Myocyte (in vitro differentiated cells): Measurements from ENCODE around the gene SPEM2. TPM values are rescaled to one million over a fixed set of nuclear protein-coding genes. Genes with fewer than 3 reads are reported as not detected.

ENCODE experiments used
- DNase-seq: peaks from one replicate; pipeline ENCODE4 v3.0.0-alpha.2; 2012; ENCODE audit warnings: low read depth
- total RNA-seq: library from RNA; depleted of rRNA; stranded (reverse); fragments of >200 nt; gene quantifications from 2 replicates; pipeline ENCODE4 v1.2.3, GENCODE V29; 2014

The SPEM2 gene
- total RNA-seq, 1 donor from 2014 or later: not detected

DNA sequence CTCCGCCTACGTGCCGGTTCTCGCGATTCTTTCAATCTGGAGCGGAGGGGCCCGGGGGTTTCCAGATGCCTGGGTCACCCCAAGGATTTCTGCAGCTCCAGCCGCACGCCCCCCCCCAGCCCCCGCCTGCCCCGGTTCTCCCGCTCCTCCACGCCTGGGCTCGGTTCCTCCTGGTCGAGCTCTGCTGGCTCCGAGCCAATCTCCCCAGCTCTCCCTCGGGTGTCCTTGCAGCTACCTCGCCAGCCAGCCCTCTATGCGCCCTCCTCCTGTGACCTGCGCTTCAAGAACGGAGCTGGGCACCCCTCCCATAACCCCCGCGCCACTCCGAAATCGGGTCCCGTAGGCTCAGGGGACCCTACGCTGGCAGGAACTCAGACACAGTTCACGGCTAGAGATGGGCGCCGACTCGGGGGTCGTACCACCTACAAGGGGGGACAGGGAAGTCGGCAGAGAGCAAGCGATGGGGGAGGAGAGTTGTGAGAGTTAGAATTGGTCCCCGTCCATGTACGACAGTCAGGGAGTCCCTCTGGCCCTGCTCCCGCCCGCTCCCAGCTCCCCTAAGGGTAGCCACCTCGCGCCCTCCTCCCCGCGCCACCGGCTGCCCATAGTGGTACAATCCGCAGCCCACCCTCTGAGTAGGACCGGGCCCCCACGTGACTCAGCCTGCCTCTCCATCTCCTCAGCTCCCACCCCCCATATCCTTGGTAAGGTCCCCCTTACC lies 14.9 kb downstream of the SPEM2 start:
- DNase-seq: peak; percentile 75

GRCh38 chr17:7440834-7441195 lies 15.4 kb downstream of the SPEM2 start:
- peak; percentile 87 for DNase-seq

DNA sequence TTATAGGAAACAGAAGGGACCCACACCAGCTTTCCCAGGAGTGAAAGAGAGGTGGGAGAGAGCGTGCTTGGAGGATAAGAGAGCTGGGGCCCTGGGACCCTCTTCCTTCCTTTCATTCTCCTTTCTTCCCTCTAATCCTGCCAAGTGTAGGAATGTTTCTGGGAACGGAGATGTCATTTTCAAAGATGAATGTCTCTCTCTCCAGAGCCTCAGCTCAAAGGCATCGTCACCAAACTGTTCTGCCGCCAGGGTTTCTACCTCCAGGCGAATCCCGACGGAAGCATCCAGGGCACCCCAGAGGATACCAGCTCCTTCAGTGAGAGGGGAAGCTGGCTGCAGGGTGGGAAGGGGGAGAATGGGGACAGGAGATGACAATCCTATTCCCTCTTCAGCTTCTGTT lies 15.8 kb downstream of the SPEM2 start:
- no peak for DNase-seq

- DNase-seq: no peak
Measured at GRCh38 chr17:7442142-7442541, 16.7 kb downstream of the SPEM2 start.

DNA sequence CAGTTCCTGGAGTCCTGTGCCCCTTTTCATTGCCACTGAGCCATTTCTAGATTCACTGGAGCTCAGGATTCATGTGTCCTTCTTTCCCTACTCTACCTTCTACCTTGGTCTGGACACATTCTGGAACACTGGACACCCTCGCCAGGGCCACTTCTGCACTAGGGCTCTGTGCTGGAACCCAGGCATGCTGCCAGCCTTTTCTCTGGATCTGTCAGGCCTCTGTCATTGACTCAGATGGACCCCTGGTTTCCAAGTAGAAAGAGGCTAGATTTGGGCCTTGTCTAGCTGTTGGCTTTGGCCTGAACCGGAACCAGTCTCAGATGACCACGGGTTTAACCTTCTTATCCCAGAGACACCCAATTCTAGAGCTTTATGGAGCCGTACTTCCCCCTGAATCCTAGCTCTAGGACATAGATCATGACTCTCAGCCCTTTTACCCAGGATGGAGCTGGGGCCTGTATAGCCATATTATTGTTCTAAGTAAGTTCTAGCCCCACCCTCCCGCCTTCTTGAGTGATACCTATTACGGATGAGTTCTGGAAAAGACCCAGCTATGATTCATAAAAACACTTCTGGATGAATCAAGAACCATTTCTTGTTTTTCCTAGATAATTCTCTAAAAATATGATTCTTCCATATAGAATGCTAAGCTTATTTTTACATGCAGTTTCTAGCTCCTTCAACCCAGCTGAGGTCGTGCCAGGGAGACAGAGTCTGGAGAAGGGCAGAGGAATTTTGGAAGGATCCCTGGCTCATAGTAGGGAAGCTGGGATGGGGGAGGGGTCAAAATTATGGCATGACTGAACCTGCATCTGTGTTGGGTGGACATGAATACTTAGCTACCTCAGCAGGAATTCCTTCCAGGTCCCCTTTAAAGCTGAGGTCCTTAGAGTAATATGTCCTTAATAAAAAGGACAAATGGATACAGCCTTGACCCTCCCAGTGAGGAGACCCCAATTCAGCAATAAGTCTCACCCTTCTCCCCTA lies 18.4 kb downstream of the SPEM2 start:
- DNase-seq: peak; percentile 62

DNA sequence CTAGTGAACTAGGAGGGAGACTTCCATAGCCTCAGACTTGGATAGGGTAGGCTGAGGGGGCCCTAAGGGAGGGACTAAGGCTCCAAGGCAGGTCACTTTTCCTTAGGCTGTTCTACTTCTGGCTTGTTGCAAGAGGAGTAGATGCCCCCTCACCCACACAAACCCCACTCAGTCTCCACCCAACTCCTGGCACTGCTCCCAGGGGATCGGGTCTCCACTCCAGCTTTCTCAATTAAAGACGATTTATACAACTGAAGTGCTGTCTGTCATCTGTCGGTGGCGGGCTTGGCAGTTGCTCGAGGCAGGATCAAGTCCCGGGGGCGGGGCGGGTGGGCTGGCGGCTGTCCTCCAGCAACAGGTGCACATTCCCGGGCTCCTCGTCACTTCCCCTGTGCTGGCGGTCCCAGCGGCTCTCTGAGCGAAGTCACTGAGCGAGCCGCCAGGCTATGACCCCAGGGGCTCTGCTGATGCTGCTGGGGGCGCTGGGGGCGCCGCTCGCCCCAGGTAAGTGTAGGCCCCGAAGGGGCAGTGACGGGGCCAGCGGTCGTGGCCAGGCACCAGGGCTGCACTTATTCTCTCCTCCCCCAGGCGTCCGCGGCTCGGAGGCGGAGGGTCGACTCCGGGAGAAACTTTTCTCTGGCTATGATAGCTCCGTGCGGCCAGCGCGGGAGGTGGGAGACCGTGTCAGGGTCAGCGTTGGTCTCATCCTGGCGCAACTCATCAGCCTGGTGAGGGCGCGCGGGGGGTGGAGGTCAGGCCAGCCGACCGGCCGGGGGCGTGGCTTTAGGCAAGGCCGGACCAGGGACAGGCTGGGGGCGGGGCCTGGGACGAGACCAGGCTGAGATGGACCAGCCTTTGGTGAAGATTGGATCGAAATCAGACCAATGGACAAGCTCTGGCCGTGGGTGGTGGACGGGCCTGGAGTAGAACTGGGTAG lies 19.5 kb downstream of the SPEM2 start, which contains the start of gene CHRNB1:
Gene CHRNB1, plus strand, starts transcription at position 380 of the 937 bp plus-strand sequence. Its CDS starts 67 bp downstream, at position 447.
- DNase-seq: peak; percentile 94

DNA sequence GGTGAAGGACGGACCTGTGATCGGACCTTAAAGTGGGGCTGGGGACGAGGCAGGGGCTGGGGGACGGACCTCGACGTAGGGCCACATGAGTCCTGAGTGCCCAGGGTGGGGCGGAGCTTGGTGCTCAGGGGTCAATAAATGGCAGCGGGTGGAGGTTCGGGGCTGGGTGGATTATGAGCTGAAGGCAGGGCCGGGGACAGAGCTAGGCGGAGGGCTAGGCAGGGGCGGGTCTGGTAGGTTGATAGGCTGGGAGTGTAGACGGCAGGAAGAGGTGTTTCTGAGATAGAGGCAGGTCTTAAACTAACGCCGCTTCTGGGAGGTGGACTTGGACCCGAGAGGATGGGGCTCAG lies 20.2 kb downstream of the SPEM2 start:
- no peak for DNase-seq

GRCh38 chr17:7448461-7448860 lies 23.0 kb downstream of the SPEM2 start:
- DNase-seq: no peak

GRCh38 chr17:7459961-7460545 lies 34.6 kb downstream of the SPEM2 start:
- DNase-seq: no peak

- DNase-seq: no peak
Measured at GRCh38 chr17:7460850-7461660, 35.6 kb downstream of the SPEM2 start.

DNA sequence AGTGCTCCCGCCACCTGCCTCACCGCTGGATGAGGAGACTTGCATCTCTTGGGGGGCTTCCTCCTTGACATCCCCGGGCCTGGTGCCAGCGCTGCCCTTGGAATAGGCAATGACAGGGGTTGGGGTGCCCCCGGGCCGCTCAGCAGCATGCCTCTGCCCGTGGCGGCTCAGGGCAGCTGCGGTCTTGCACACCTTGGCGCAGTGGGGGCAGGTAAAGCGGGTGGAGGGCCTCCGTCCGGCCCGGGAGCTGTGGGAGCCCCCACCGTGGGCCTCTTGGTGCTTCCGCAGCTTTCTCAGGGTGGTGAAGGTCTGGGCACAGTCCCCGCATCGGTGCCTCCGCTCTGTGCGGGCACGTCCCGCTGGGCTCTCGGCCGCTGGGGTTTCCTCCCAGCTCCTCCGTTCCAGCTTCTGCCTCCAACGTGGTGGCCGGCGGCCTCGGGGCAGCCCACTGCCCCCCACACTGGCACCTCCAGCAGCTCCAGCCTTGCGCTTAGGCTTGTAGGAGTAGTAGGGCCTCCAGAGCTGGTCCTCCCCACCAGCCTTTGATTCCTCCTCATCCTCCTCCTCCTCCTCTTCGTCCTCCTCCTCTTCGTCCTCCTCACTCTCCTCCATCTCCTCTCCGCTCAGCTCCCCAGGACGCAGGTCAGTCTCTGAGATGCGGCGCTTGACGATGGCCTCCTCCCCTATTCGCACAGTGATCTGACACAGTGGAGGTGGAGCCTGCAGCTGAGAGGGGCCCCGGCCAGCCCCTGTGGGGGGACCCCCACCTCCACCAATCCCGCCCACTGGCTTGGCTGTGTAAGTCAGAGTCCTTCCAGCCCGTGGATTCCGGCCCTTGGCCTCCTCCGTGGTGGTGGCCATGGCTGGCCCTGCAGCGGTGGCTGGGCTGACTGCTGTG lies 37.3 kb downstream of the SPEM2 start:
- no peak for DNase-seq

DNA sequence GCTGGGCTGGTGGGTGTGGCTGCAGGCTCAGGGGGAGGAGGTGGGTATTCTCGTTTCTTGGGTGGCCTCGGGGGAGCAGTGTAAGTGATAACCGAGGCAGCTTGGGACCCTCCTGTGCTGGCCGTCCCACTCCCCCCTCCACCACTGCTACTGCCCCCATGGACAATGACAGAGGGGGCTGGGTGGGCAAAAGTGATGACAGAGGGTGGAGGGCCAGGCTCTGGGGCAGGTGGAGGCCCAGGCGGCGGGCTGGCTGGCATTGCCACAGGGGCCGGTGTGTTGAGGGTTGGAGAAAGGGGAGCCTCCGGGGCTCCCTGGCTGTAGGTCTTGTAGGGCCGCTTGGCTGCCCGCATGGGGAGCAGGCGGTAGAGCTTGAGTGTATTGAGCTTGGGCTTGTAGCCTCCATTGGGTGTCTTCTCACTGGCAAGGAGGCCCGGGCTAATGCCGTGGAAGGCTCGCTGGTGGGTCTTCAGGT lies 38.0 kb downstream of the SPEM2 start:
- DNase-seq: no peak

DNA sequence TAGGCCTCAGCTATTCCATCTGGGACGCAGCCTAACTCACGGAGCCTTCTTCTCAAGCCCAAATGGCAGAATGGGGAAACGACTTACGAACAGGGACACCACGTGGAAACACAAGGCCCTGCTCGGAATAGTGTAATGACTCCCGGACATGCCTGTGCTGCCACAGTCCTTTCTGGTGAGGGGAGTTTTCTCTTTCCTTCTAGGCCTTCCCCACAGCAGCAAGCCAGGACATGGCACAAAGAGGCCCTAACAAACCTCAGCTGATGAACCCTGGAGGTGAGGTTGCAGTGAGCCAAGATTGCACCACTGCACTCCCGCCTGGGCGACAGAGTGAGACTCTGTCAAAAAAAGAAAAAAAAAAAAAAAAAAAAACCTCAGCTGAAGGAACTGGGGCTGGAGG lies 38.7 kb downstream of the SPEM2 start:
- DNase-seq: no peak

DNA sequence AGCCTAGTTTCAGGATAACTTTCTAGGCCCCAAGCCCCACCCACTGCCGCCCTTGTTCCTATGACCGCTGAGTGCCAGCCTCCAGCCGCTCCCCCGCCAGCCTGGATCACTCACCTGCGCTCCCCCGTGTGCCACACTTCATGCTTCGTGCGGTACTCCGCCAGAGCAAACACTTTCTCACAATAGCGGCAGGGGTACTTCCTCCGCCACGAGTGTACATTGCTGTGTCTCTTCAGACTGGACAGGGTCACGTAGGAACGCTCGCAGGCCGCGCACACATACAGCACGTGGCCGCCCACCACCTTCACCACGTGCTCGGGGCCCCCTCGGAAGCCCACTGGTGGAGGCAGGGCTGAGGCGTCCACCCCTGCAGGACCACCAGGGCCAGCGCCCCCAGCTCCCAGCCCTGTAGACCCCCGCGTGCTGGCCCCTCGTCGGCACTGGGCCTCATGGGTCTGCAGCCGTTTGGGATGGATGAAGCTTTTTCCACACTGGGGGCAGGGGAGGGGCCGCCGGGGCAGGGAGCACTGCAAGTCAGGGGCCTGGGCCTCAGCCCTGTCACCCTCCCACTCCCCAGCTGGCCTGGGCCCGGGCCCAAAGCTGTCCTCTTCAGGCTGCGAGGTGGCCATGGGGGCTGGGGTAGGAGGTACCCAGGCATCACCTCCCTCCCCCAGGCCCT lies 40.3 kb downstream of the SPEM2 start:
- DNase-seq: no peak

GRCh38 chr17:7466318-7466638 lies 40.9 kb downstream of the SPEM2 start:
- no peak for DNase-seq

DNA sequence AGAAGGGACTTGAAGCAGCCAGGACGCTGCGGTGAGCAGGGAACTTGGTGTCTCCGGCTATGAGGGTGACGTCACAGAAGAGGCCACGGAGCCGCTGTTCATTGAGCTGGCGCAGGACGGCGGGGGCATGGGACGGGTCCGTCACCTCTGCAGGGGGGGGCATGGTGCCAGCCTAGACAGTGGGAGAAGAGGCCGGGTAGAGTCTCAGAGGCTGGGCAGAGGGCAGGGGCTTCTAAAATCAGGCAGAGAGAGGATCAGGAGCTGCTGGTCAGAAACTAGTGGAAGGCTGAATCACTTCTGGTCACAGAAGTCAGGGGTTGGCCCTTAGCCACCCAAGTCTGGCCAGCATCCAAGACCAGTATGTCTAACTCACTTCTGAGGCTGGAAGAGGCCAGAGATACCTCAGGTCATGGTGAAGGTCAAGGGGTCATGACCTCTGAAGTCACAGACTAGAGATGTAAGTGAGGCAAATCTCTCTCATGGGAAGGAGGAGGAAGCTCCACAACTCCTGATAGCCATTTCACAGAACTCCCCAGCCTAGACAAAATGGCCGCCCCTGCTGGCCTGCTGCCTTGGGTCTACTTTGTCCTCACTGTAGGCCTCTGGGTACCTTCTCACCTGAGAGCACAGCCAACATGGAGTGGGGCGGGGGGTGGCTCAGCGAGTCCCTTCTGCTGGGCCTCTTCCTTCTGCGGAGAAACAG lies 41.4 kb downstream of the SPEM2 start:
- peak; percentile 79 for DNase-seq

DNA sequence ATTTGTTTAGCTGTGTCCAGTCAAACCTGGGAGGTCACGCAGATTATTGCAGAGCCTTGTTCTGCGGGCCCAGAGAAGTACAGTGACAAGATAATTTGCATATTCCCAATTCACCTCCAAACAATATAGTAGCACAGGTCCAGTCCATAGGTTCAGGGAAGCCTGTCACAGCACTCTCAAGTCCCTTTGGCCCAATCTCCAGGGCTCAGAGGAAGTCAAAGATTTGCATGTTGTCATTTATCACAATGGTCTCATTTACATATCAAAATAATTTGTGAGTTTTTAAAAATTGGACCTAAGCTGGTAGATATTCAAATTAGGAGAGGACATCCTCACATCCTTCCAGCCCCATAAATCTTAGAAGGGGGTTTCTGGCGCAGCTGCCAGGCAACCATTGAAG lies 42.1 kb downstream of the SPEM2 start:
- no peak for DNase-seq

- DNase-seq: no peak
Measured at GRCh38 chr17:7468290-7468689, 42.9 kb downstream of the SPEM2 start.
